Endothelial cell of hepatic sinusoid (primary cell): Measurements from ENCODE around the gene RPL26.

ENCODE experiments used
- in situ Hi-C: cut with HindIII; loops from 2 replicates; pipeline ENCODE4 v1.10.0; 2017; ENCODE audit warnings: low sequenced_read_pairs

RPL26 gene

DNA sequence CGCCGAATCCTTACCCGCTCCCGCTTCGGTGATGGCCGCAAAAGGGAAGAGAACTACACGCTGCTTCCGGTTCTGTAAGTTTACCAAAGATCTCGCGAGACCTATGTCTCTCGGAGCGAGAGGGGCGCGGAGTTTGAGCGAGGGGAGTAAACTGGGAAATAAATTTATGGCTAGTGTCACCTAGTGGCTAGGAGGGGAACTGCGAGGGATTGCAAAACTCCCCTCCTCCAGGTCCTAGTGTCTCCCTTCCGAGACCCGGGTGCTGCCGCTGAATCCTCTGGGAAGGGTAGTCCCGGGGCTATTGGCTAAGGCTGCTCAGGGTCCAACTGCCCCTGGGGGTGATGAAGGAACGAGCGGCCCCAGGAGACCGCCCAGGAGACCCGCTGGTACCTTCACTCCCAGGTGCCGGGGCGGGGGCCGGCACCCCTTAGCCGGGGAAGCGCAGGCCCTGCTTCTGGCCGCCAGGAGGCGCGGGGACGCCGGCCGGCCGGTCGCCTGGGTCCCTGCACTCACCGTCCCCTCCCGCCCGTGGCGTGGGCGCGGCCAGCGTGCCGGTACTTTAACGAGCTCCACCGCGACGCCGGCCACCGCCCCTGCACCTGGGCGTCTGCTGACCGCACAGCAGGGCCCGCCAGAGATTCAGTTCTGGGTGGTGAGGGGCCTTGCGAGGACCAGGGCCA is at the start of gene RPL26:
TSS of gene RPL26 (minus strand) at position 51 of the 680 bp plus-strand sequence. CDS start 883 bp downstream, outside the sequence.
- in situ Hi-C loops = no loop called here

DNA sequence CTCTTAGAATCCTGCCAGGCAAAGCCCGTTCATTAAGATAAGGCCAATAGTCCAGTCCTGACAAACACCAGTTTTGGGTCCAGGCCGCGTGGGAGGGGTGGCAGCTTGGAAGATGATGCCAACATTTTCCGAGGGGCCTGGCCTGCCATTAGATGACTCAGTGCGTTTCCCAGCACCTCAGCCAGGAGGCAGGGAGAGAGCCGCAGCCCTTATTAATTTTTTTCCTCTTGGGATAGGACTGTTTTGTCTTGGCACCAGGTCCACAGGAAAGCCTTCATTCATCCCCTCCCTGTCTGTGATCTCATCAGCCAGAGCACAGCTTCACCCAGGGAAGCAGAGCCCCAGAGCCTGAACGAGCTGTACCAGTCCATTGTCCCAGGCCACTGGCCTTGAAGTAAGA is 48.0 kb upstream of the RPL26 start:
- in situ Hi-C loops = no loop called here

DNA sequence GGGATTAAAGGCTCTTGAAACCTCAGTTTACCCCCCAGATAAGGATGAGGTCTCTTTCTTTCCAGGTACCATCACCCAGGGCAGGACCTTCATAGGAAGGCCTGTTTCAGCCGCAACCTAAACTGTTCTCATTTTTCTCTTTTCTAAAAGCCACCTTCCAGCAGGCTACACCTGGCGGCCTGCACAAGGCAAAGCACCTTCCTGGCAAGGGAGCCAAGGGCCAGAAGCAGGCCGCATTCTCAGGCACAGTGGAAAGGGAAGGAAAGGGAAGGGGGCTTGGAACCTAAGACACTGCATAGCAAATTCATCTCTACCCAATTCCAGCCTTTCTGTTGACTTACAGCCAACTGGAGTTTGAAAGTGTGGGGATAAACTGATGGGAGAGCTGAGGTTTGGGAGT is 43.8 kb upstream of the RPL26 start:
- in situ Hi-C loops = no loop called here

DNA sequence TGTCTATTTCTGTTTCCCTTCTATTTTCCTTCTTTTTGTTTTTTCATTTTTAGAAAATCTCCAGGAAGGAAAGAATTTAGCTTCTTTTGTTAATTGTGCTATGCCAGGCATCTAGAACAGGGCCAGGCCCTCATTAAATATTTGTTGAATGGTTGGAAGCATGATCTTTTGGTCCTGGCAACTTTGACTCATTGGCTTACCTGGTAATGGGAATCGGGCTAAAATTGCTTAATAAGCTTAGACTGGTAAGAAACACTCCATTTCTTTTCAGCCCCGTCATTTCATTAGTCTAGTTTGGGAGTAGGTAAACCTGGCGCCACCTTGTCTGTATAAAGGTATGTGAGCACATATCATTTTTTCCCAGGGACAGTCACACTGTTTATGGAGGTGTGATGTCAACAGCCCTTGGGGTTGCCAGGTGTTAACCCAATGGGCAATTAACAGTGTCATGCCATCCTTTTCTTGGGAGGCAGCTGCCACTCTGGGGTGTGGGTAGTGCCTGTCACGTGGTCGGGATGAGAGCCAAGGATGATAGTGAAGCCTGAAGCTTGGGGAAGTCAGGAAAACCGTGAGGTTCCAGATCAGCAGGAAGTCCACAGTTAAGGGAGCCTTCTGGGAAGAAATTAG is 43.2 kb upstream of the RPL26 start:
- in situ Hi-C loops = no loop called here

DNA sequence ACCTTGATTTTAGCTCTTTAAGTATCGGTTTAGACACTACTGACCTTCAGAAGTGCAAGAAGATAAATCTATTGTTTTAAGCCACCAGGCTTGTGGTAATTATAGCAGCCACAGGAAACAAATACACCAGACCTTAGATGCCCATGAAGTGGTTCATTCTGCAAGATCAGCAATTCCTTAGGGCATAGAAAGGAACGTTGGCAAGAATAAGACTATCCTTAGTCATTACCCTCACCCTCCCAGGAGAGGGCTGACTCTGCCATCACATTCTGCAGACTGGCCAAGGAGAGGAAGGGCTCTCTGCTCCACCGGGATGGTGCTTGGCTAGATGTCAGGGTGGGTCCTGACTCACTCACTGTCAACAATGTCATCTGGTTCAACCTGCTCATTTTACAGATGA is 38.6 kb upstream of the RPL26 start:
- in situ Hi-C loops = no loop called here

GRCh38 chr17:8420041-8420934 is 37.3 kb upstream of the RPL26 start:
- in situ Hi-C loops = no loop called here

DNA sequence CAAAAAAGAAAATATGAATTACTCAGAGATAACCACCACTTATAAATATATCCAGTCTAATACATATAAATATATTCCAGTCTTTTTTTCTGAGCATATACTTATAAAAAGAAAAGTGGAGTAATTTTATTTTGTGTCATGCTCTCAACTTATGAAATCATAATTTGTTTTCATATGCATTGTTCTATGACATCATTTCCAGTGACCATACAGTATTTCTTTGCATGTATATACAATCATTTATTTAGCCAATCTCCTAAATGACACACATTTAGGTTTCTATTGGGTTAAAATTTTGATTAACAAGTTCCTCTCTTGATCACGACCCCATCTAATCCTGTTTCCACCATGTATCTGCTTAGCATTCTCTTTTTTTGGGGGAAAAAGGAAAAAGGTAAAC is 36.3 kb upstream of the RPL26 start:
- in situ Hi-C loops = no loop called here

DNA sequence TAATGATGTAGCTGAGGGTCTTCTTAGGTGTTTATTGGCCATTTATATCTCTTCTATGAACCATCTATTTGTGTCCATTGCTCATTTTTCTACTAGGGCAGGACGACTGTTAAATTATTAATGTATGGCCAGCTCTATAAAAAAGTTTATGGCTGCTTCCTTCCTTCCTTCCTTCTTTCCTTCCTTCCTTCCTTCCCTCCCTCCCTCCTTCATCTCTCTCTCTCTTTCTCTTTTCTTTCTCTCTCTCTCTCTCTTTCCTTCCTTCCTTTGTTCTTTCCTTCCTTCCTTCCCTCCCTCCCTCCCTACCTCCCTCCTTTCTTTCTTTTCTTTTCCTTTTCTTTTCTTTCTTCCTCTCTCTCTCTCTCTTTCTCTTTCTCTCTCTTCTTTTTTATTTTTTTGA is 35.5 kb upstream of the RPL26 start:
- in situ Hi-C loops = no loop called here

DNA sequence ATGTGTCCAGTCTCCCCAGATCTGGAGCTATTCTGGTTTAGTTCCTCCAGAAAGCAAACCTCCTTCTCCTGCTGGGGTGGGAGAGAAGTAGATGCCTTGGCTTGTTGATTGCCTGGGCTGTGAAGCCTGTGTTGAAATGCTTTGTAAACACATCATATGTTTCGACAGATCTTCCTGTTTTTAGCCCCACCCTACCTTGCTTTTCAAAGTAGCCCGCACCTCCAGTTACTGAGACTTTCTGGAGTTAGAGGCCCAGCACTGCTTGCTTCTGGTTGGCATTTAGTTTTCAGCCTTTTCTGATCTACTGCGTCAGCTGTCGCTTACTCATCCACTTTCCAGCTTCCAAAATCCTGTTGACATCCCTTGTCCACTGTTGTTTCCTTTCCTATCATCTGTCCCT is 34.8 kb upstream of the RPL26 start:
- in situ Hi-C loops = no loop called here

DNA sequence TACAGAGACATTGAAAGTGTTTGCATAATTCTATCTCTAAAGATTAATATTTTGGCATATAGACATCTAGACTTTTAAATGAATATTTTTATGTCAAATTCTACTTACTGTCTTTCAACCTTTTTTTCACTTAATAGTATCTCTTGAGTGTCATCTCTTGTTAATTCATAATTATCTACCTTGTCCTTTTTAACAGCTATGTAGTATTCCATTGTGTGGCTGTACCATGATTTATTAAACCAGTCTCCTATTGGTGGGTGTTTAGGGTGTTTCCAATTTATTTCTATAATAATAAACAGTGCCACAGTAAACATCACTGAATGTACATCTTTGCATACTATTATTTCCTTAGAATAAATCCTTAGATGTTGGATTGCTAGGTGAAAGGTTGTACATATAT is 30.9 kb upstream of the RPL26 start:
- in situ Hi-C loops = no loop called here

GRCh38 chr17:8413328-8413727 is 30.3 kb upstream of the RPL26 start:
- in situ Hi-C loops = no loop called here

DNA sequence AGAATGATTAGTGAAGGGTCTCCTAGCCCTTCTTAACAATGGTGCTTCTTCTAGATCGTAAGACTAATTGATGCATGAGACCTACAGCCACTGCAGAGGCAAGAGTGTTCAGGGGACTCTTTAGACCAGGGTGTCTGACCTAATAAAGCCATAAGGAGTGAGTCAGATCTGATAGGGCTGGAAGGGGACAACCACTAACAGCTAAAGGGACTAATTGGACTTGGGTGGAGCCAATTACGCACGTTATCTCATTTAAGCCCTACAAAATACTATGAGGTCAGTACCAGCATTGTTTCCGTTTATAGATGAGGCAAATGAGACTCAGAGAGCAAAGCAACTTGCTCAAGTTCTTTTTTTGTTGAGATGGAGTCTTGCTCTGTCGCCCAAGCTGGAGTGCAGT is 29.1 kb upstream of the RPL26 start:
- in situ Hi-C loops = no loop called here

DNA sequence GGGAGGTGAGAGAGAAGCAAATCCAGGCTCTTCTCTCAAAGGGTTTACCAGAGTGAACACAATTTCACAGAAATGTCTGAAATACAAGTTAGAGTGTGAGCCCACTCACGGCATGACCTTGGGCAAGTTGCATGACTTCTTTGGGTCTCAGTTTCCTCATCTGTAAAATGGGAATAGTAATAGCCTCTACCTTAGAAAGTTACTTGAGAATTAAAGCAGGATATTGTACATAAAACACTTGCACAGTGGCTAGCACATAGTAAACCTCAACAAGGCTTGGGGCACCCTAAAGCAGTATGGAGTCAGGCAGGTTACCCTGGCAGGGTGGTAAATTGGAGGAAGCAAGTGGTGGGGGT is 27.9 kb upstream of the RPL26 start:
- in situ Hi-C loops = no loop called here

DNA sequence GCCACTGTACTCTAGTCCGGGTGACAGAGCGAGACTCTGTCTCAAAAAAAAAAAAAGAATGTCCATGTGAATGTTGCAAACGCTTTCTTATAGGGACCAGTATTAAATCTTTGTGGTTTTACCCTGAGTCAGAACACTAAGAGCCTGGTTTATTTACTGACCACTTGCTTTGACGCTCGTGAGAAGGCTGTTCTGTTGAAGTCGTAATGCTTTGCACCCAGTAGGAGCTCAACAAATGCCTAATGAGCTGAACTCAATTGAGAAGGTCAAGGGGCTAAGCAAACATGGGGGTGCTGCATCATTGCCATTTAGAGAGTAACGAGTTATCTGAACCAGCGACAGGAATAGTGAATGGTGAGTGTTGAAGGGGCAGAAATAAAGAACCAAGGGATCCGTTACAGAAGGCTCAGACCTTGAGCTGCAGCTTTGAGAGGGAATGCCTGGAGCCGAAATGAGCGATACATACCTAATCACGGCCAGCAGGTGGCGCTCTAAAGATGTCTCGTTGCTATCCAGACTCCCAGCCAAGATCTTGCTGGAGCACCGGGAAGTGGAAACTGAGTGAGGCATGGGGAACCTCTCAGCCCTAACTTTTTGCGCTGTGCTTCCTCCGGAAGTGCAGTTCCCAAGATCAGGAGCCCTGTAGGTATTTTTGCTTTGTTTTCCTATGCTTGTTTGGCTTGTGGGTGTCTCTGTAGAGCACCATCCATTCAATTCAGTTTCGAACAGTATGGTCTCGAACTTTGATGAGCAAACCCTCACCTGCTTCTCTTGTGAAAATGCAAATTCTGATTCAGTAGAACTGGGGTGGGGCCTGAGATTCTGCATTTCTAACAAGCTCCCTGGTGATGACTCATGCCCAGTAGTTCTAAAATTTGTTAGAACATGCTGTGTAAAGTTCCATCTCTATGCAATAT is 27.2 kb upstream of the RPL26 start:
- in situ Hi-C loops = loop anchor here (10.0 kb wide), 1 partner anchor 355 kb away; no protein-coding TSS in a partner anchor

DNA sequence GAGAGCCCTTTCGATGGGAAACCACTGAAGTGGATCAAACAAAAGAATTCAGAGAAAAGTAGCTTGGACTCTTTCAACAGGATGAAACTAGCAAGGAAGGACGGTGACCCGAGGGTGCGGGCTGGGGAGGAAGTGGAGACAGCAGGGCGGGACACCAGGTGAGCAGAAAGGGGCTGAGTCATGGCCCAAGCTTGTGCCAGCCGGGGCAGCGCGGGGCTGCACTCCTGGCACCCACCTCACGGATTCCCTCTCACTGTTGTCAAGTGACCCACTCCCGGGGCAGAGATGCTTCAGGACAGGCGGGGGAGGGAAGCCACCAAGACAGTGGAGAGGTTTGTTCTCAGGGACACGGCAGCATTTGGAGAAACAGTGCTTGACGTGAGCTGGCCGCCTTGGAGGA is 25.4 kb upstream of the RPL26 start:
- in situ Hi-C loops = loop anchor here (10.0 kb wide), 1 partner anchor 356 kb away; no protein-coding TSS in a partner anchor

DNA sequence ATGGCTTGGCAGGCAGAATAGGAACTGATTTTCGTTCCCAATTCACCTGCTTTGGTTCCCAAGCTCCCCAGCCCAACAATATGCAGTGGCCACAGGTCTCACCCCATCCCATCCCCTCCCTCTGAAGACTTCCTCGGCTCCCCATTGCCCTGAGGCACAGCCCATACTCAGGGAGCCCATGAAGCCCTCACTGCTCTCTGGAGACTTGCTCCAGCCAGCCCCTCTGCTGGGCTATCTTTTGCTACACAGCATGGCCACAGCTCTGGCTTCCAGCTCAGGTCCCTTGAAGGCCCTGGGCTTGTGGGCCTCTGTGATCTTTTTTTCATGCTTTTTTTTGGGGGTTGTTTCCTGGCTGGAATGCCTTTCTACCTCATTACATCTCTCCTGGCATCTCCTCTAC is 23.2 kb upstream of the RPL26 start:
- in situ Hi-C loops = loop anchor here (10.0 kb wide), 1 partner anchor 359 kb away; no protein-coding TSS in a partner anchor

DNA sequence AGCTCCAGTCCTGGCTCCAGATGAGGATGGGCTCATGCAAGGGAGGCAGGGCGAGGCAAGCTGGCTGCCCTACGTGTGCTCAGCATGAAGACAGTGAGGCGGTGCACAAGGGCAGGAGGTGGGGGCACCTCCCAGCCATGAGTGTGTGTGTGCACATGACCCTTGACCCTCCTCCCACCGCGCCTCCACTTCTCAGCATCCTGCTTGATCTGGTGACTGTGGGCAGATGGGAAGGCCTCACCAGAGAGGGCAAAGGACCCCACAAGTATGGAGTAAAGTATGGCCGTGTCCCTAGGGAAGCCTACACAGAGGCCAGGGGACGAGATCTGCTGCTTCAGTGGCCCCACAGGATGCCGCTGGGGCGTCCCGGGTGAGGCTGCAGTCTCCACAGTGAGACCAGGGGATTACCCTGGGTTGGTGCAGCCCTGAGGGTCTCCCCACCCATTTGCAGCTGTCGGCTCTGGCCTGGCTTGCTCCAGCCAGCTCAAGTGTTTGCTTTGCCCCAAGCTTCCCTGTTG is 22.6 kb upstream of the RPL26 start:
- in situ Hi-C loops = loop anchor here (10.0 kb wide), 1 partner anchor 359 kb away; no protein-coding TSS in a partner anchor

GRCh38 chr17:8402921-8403536 is 20.0 kb upstream of the RPL26 start:
- in situ Hi-C loops = loop anchor here (10.0 kb wide), 1 partner anchor 362 kb away; no protein-coding TSS in a partner anchor

DNA sequence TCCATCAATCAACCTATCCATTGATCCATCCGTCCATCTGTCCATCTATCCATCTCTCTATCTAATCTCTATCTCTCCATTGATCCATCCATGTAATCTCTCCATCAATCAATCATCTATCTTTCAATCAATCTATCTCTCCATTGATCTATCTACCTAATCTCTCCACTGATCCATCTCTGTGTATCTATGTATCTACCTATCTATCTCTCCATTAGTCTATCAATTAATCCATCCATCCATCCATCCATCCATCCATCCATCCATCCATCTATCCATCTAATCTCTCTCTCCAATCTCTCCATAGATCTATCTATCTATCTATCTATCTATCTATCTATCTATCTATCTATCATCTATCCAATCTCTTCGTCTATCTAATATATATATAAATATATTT is 18.1 kb upstream of the RPL26 start:
- in situ Hi-C loops = loop anchor here (10.0 kb wide), 1 partner anchor 364 kb away; no protein-coding TSS in a partner anchor

GRCh38 chr17:8398980-8399379 is 16.0 kb upstream of the RPL26 start:
- in situ Hi-C loops = no loop called here
